ENCODE measurements around the gene FIGLA. TPM values are rescaled to one million over a fixed set of nuclear protein-coding genes. Genes with fewer than 3 reads are reported as not detected.

The FIGLA gene
- polyA plus RNA-seq, 1 experiment, result not detected

DNA sequence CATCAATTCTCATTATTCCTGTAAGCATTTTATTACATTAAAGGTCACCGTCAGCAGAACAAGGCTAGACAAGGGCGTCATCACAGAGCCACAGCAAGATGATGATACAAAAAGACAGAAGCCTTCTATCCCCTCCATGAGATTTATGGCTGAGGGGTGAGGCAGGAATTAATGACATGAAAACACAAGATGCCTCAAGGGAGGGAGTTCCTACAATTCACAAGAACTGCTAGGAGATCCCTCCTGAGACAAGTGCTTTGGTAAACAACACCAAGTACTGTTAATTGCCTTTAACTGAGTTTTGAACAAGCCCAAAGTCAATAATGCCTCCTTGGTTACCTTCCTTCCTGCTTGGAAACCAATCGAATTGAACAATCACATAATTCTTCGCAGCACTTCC, 36.5 kb downstream of the FIGLA start:
- POLR2A ChIA-PET, result no interaction called here

DNA sequence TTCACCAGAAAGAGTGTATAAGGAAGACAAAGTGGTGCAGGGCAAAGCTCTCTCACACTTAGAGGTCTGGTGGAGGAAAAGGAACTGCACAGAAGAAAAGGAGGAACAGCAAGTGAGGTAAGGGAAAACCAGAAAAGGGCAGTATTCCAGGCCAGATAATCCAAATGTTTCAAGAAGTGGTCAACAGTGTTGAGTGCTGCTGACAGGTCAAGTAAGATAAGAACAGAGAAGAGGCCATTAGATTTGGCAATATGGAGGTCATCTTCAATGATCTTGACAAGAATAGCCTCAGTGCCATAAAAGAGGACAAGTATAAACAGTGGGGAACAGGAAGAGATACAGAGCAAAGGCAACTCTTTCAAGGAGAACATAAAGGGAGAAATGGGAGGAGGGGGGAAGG, 37.4 kb downstream of the FIGLA start:
- ChIA-PET POLR2A (no interaction called here), CTCF (no interaction called here)
- no peaks in the 10 kb centered on the region for H3K27me3 ChIP-seq (ENCODE audit: control insufficient read depth, insufficient read depth, low read length)
- TF ChIP-seq, protein P1, sequence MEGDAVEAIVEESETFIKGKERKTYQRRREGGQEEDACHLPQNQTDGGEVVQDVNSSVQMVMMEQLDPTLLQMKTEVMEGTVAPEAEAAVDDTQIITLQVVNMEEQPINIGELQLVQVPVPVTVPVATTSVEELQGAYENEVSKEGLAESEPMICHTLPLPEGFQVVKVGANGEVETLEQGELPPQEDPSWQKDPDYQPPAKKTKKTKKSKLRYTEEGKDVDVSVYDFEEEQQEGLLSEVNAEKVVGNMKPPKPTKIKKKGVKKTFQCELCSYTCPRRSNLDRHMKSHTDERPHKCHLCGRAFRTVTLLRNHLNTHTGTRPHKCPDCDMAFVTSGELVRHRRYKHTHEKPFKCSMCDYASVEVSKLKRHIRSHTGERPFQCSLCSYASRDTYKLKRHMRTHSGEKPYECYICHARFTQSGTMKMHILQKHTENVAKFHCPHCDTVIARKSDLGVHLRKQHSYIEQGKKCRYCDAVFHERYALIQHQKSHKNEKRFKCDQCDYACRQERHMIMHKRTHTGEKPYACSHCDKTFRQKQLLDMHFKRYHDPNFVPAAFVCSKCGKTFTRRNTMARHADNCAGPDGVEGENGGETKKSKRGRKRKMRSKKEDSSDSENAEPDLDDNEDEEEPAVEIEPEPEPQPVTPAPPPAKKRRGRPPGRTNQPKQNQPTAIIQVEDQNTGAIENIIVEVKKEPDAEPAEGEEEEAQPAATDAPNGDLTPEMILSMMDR (IDR thresholded peaks at IDR 0.05; ENCODE audit: low read depth, low read length), result no peak
- no peak overlapping the region for H3K4me3 ChIP-seq (ENCODE audit: low read depth, low read length)
- no peak for DNase-seq (ENCODE audit: low read depth, low spot score)
- no peaks in the 10 kb centered on the region for H3K9me3 ChIP-seq (ENCODE audit: control insufficient read depth, insufficient read depth, low read length)
- H3K27ac ChIP-seq (ENCODE audit: low read depth, low read length), result no peak overlapping the region

More for the DNA sequence above, 36.5 kb downstream of the FIGLA start:
- H3K4me3 ChIP-seq (ENCODE audit: low read depth, low read length), result no peak overlapping the region
- no peaks in the 10 kb centered on the region for H3K9me3 ChIP-seq (ENCODE audit: control insufficient read depth, insufficient read depth, low read length)
- TF ChIP-seq, protein P1 (IDR thresholded peaks at IDR 0.05; ENCODE audit: low read depth, low read length), result no peak
- DNase-seq (ENCODE audit: low read depth, low spot score), result no peak
- H3K27me3 ChIP-seq (ENCODE audit: control insufficient read depth, insufficient read depth, low read length), result no peaks in the 10 kb centered on the region
- no peak overlapping the region for H3K27ac ChIP-seq (ENCODE audit: low read depth, low read length)
- CTCF ChIA-PET, result no interaction called here

- Histone ChIP-seq H3K27ac (ENCODE audit: low read depth, low read length) (no peak overlapping the region), H3K9me3 (ENCODE audit: control insufficient read depth, insufficient read depth, low read length) (no peaks in the 10 kb centered on the region), H3K4me3 (ENCODE audit: low read depth, low read length) (no peak overlapping the region), H3K27me3 (ENCODE audit: control insufficient read depth, insufficient read depth, low read length) (no peaks in the 10 kb centered on the region)
- TF ChIP-seq, protein P1 (IDR thresholded peaks at IDR 0.05; ENCODE audit: low read depth, low read length), result no peak
- CTCF ChIA-PET, result no interaction called here
- DNase-seq (ENCODE audit: low read depth, low spot score), result no peak
- POLR2A ChIA-PET, result no interaction called here
Observed at GRCh38 chr2:70752396-70752795, 38.0 kb downstream of the FIGLA start.

DNA sequence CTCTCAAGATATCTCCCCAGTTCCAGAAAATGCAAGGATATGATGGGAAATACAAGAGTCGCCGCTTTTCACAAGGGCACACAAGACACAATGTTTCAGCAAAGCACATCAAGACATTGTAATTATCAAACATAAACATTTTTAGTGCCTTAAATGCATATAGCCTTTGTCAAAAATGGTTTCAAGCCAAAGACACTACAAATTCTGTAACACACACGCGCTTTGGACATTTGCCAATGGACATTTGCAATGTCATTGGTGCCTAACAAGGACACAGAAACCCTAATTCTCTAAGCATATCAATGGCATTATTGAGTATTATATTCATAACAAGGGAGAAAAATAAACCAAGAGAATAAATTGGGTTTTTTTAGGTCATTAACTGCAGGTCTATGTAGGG, 38.6 kb downstream of the FIGLA start:
- ChIA-PET POLR2A (no interaction called here), CTCF (no interaction called here)
- no peak overlapping the region for H3K4me3 ChIP-seq (ENCODE audit: low read depth, low read length)
- no peaks in the 10 kb centered on the region for H3K27me3 ChIP-seq (ENCODE audit: control insufficient read depth, insufficient read depth, low read length)
- no peaks in the 10 kb centered on the region for H3K9me3 ChIP-seq (ENCODE audit: control insufficient read depth, insufficient read depth, low read length)
- H3K27ac ChIP-seq (ENCODE audit: low read depth, low read length), result no peak overlapping the region
- TF ChIP-seq, protein P1 (IDR thresholded peaks at IDR 0.05; ENCODE audit: low read depth, low read length), result no peak
- no peak for DNase-seq (ENCODE audit: low read depth, low spot score)

DNA sequence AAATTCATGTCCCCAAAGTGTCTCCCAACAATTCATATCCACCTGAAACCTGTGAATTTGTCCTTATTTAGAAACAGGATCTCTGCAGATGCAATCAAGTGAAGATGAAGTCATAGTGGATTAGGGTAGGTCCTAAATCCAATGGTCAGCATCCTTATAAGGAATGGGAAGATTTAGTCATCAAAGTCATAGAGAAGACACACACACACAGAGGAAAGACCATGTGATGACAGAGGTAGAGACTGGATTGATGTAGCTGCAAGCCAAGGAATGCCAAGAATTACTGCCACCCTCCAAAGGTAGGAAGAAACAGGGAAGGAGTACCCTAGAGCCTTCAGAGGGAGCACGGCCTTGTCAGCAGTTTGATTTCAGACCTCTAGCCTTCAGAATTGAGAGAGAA, 40.1 kb downstream of the FIGLA start:
- no peak for DNase-seq (ENCODE audit: low read depth, low spot score)
- no peaks in the 10 kb centered on the region for H3K9me3 ChIP-seq (ENCODE audit: control insufficient read depth, insufficient read depth, low read length)
- ChIA-PET POLR2A (no interaction called here), CTCF (no interaction called here)
- H3K27ac ChIP-seq (ENCODE audit: low read depth, low read length), result no peak overlapping the region
- no peak overlapping the region for H3K4me3 ChIP-seq (ENCODE audit: low read depth, low read length)
- TF ChIP-seq, protein P1 (IDR thresholded peaks at IDR 0.05; ENCODE audit: low read depth, low read length), result no peak
- H3K27me3 ChIP-seq (ENCODE audit: control insufficient read depth, insufficient read depth, low read length), result no peaks in the 10 kb centered on the region
